GM19351 (cell line): ENCODE data around the gene TADA2A.

Source experiments
- ATAC-seq: cut with Tn5 transposase; IDR thresholded peaks from one replicate; pipeline ENCODE4 v1.9.1; 2021; ENCODE audit warnings: mild to moderate bottlenecking, moderate library complexity; ENCODE audit not compliant: unreplicated experiment

TADA2A gene

GRCh38 chr17:37519251-37519985 is 112.7 kb downstream of the TADA2A start:
- ATAC-seq: no peak

DNA sequence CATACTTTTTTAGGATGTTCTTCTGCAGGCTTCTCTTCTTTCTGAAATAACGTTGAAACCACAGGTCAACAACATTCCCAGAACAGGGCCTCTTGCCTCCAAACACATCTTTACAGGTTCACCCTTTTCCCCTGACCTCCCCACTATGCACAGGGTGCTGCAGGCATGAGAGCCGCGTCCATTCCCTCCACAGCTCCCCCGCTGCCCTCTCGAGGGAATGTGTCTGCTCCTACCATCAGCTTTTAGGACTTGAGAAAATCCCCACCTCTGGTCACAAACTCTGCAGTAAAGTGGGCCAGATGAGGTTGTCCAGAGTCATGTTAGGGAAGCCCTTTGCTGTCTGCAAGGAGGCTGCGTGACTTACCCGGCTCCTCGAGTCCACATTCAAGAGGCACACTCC is 113.5 kb downstream of the TADA2A start:
- ATAC-seq: no peak

GRCh38 chr17:37521821-37522220 is 115.1 kb downstream of the TADA2A start:
- no peak for ATAC-seq

DNA sequence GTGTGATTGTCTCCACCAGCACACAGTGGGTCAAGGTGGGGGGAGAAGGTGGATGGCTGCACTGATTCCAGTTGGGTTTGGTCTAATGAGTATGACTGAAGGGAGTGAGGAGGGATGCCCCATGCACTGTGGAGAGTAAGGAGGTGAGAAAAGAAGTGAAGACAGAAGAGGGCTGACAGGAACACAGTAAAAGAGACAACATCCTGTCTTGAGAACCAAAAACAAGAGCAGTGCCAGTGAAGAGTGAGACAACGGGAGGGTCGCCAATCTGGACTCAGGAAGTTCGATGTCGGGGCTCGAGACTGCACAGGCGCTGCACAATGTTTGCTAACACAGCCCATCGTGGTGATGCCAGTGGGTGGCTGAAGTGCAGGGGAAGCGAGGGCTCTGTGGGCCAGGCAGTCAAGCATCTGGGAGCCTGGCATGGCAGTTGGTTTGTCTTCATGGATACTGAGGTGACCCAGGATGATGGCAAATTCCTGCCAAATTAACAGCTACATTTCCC is 117.1 kb downstream of the TADA2A start:
- no peak for ATAC-seq

DNA sequence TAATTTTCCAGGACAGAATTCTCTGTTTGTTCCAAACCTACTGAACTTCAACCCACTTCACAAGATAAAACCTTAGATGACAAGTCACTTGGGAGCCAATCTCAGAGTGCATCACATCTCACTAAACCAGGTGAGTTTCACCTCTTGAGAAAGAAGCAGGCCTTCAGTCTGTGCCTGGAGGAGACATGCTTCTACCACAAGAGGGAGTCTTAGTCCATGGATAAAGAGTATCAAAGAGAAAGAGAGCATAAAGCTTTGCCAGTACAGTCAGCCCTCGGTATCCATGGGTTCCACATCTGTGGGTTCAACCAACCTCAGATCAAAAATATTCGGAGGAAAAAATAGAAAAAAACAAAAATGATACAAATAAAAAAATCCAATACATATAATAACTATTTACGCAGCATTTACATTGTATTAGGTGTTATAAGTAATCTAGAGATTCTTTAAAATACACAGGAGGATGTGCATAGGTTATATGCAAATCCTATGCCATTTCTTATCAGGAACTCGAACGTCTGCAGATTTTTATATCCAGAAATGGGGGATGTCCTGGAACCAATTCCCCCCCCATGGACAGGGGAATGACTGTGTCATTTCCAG is 120.7 kb downstream of the TADA2A start:
- ATAC-seq: no peak
